GM06990 (cell line): Measurements from ENCODE around the gene LCN15.
"Not testable (repeated sequence)": the region's sequence is repeated elsewhere in the genome, so short reads cannot be mapped to it uniquely, and the experiment has no call there.

Experiments
- DNase-seq: peaks from one replicate; pipeline ENCODE4 v3.0.0-alpha.2; 2011; ENCODE audit not compliant: insufficient read length; ENCODE audit errors: extremely low read depth
- H3K27me3 ChIP-seq: replicated peaks from 2 replicates; pipeline ENCODE4 v1.6.0; 2011; ENCODE audit warnings: low read length; ENCODE audit not compliant: control insufficient read depth, insufficient read depth
- H3K36me3 ChIP-seq: 2 replicates; pipeline ENCODE4 v1.5.1; 2011; ENCODE audit warnings: low read length; ENCODE audit not compliant: control insufficient read depth, insufficient read depth
- H3K4me3 ChIP-seq: replicated peaks from 2 replicates; pipeline ENCODE4 v1.5.1; 2011; ENCODE audit warnings: low read depth, mild to moderate bottlenecking, control low read depth, low read length
- TF ChIP-seq, protein P1 (sequence below): IDR thresholded peaks from 2 replicates; pipeline ENCODE4 v1.5.1; 2011; ENCODE audit warnings: low read length, control low read depth, mild to moderate bottlenecking, inconsistent platforms; ENCODE audit not compliant: insufficient read depth, poor library complexity, severe bottlenecking

The LCN15 gene

DNA sequence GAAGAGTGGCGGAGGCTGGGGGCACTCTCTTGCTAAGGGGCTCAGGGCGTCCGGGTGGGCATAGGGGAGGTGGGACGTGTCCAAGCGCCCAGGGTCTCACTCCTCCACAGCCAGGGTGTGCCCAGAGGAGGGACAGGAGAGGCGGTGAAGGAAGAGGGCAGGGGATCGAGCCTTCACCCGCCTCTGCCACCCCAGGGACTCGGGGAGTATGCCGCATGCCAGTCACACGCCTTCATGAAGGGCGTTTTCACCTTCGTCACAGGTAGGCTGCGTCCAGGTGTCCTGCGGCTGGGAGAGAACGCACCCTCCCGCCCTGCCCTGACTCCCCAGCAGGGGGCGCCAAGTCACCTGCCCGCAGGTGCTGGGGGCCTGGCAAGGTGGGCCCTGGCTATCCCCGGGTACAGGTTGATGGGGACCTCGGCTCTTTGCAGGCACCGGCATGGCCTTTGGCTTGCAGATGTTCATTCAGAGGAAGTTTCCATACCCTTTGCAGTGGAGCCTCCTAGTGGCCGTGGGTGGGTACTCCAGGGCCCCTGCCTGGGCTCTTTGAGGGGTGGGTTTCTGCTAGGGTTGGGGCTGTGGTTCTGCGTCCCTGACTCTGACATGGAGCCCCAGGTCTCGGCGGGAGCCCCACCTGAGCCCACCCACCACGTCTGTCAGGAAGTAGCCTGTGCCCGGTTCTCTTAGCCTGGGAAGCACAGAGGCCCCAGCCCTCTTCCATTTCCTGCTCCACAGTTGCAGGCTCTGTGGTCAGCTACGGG is 27.4 kb upstream of the LCN15 start:
- Histone ChIP-seq H3K36me3 (no peaks in the 10 kb centered on the region; the same call in 1 of the 2 replicates), H3K27me3 (no peaks in the 10 kb centered on the region; the same call in 1 of the 2 replicates), H3K4me3 (peak overlapping the region; percentile 73)
- peak; percentile 75 for DNase-seq
- TF ChIP-seq, protein P1, sequence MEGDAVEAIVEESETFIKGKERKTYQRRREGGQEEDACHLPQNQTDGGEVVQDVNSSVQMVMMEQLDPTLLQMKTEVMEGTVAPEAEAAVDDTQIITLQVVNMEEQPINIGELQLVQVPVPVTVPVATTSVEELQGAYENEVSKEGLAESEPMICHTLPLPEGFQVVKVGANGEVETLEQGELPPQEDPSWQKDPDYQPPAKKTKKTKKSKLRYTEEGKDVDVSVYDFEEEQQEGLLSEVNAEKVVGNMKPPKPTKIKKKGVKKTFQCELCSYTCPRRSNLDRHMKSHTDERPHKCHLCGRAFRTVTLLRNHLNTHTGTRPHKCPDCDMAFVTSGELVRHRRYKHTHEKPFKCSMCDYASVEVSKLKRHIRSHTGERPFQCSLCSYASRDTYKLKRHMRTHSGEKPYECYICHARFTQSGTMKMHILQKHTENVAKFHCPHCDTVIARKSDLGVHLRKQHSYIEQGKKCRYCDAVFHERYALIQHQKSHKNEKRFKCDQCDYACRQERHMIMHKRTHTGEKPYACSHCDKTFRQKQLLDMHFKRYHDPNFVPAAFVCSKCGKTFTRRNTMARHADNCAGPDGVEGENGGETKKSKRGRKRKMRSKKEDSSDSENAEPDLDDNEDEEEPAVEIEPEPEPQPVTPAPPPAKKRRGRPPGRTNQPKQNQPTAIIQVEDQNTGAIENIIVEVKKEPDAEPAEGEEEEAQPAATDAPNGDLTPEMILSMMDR, result peak; percentile 99

DNA sequence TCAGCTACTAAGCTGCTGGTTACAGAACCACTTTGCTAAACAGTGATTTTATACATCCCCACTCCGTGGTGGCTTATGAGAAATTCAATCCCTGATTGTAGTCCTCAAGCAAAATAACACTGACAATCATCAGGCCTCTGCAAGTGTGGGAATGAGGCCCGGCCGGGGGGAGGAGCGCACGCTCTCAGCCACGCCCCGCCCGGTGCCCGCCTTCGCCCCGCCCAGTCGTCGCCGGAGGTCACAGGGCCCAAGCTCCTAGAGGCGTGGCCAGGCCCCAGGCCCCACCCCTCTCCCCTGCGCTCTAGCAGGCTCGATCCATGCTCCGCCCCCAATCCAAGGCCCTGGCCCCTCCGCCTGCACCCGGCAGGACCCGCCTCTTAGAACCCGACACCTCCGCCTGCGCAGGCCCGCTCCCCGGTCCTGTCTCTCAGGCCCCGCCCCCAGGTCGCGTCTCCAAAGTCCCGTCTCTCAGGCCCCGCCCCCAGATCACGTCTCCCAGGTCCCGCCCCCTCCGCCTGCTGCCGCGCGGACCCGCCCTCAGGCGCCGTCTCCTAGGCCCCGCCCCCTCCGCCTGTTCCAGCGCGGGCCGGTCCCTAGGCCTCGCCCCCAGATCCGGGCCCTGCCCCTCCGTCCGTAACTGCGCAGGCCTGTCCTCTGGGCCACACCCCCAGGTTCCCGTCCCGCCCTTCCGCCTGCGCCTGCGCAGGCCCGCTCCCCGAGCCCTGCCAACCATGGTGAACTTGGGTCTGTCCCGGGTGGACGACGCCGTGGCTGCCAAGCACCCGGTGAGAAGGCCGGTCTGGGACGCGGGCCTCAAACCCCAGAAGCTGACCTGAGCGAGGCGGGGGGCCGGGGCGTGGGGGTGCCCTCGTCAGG is 26.6 kb upstream of the LCN15 start, which contains the start of gene TMEM141:
Gene TMEM141 (plus strand): TSS at position 705 of the 876 bp plus-strand sequence. CDS start 27 bp downstream, at position 732.
- Histone ChIP-seq H3K4me3 (peak within 1 kb of the TSS; percentile 73), H3K36me3 (no peaks in the 10 kb centered on the region; the same call in 1 of the 2 replicates), H3K27me3 (no peaks in the 10 kb centered on the region; the same call in 1 of the 2 replicates)
- TF ChIP-seq, protein P1, result no peak
- peak; percentile 99 for DNase-seq

DNA sequence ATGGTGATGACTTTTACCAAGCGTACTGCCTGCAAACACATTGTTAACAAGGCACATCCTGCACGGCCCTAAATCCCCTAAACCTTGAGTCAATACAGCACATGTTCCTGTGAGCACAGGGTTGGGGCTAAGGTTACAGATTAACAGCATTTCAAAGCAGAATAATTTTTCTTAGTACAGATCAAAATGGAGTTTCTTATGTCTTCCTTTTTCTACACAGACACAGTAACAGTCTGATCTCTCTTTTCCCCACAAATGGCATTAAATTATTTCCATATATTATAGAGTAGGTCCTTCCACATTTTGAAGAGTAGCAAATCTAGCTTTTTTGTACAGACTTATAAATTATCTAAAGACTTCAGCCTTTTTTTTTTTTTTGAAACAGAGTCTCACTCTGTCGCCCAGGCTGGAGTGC is 25.2 kb upstream of the LCN15 start:
- no peak for DNase-seq
- Histone ChIP-seq H3K4me3 (no peak overlapping the region), H3K36me3 (no peaks in the 10 kb centered on the region; the same call in 1 of the 2 replicates), H3K27me3 (no peaks in the 10 kb centered on the region)
- TF ChIP-seq, protein P1, result no peak

DNA sequence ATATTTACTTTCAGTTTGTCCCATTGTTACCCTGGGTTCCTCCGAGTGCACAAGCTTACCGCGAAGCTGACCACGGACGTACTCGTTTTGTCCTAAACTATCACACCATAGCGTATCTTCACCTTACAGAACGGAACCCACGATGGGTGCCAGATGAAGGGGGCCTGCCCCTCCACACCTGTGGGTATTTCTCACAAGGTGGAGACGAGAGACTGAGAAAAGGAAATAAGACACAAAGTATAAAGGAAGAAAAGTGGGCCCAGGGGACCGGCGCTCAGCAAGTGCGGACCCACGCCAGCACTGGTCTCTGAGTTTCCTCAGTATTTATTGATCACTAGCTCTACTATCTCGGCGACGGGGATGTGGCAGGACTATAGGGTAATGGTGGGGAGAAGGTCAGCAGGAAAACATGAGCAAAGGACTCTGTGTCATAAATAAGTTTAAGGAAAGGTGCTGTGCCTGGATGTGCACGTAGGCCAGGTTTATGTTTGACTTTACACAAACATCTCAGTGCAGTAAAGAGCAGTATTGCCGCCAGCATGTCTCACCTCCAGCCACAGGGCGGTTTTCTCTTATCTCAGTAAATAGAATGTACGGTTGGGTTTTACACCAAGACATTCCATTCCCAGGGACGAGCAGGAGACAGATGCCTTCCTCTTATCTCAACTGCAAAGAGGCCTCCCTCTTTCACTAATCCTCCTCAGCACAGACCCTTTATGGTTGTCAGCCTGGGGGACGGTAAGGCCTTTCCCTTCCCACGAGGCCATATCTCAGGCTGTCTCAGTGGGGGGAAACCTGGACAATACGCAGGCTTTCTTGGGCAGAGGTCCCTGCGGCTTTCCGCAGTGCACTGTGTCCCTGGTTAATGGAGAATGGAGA is 24.6 kb upstream of the LCN15 start:
- not testable (repeated sequence) for H3K4me3 ChIP-seq, H3K27me3 ChIP-seq, DNase-seq

DNA sequence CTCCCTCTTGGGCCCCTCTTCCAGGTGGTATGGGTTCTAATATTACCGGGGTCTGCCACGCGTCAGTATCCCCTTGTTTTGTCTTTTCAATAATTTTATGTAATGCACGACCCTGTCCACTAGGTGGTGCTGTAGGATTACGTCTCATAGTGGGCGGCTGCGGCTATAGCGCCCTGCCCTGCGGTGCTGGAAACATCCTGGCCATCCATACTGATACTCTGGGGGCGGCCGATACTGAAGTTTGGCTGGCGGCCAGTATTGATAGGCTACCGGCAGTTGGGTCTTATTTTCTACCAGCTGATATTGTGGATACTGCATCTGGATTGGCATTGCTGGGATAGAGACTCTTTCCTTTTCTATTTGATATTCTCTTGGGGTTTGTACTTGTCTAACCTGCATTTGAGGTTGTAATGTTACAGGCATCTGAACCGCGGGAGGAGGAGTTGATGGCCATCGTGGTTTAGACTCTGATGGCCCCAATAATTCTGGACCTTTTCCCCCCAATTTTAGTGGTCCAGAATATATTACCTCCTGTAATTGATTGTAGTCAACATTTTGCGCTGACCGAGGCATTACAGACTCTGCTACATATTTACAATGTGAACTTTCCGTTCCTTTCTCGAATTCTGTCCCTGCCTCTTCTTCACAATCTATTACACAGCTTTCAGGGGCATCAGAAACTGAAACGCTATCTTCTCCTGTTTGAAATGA is 23.5 kb upstream of the LCN15 start:
- Histone ChIP-seq H3K36me3 (no peaks in the 10 kb centered on the region; the same call in 1 of the 2 replicates), H3K4me3 (no peak overlapping the region), H3K27me3 (no peaks in the 10 kb centered on the region)
- TF ChIP-seq, protein P1, result peak; percentile 75
- DNase-seq, result no peak

More for the DNA sequence above, 24.6 kb upstream of the LCN15 start:
- not testable (repeated sequence) for H3K36me3 ChIP-seq

DNA sequence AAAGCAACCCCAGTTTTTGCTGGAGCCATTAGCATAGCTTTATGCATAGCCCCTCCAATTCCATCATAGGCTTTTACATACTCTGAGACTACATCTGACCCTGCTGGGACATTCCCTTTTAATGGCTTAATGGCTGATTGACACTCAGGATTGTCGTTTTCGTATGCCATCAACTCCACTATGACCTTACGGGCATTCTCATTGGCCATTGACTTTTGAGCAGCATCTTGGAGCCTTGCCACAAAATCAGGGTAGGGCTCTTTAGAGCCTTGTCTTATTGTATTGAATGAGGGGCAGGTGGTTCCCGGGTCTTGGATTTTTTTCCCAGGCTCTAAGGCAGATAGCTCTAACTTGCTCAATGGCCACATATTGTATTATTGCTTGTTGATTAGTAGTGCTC is 22.7 kb upstream of the LCN15 start:
- not testable (repeated sequence) for H3K36me3 ChIP-seq, DNase-seq, H3K27me3 ChIP-seq

More for the DNA sequence above, 22.7 kb upstream of the LCN15 start:
- H3K4me3 ChIP-seq, result not testable (repeated sequence)
